Pancreas (tissue), 10 donors: Measurements from ENCODE around the gene STK24. TPM values are rescaled to one million over a fixed set of nuclear protein-coding genes. Genes with fewer than 3 reads are reported as not detected.

Experiments used
- ATAC-seq, 4 donors: fragments of 200-7000 bp; cut with Tn5 transposase; one replicate each; pipeline versions ENCODE4 v1.8.0 to v1.9.1; 2020; ENCODE audit warnings: mild to moderate bottlenecking in 4 of 4, moderate library complexity in 4 of 4
- DNase-seq, 6 donors: peaks; one replicate each; pipeline ENCODE4 v3.0.0-alpha.2; 2020
- FAIRE-seq: peaks from 2 replicates; lab custom pipeline; 2012; peaks lifted over from hg19 to GRCh38; lab: Jason Lieb, UNC
- H3K27ac ChIP-seq, 4 donors: fragments of 200-600 bp; sonication (generic); 1 replicate in 3 of 4; 2 replicates in 1 of 4; pipeline versions ENCODE4 v1.5.0 to v1.8.0; 2020
- H3K27me3 ChIP-seq, 4 donors: fragments of 200-600 bp; one replicate each; pipeline ENCODE4 v1.8.0; 2021
- H3K36me3 ChIP-seq, 3 donors: fragments of 200-600 bp; sonication (generic) in 1 of 3; one replicate each; pipeline versions ENCODE4 v1.5.0 to v1.8.0; 2020 to 2021
- H3K4me1 ChIP-seq, 3 donors: fragments of 200-600 bp; one replicate each; pipeline ENCODE4 v1.8.0; 2021
- H3K4me3 ChIP-seq, 4 donors: fragments of 200-600 bp; sonication (generic) in 2 of 4; one replicate each; pipeline versions ENCODE4 v1.5.0 to v1.8.0; 2020 to 2021
- H3K9me3 ChIP-seq, 4 donors: fragments of 200-600 bp; one replicate each; pipeline ENCODE4 v1.8.0; 2021
- WGBS, 2 donors: extraction: QIAGEN DNeasy Blood & Tissue Kit; methylation state at CpG; one replicate each; pipeline ENCODE4 v1.1.7; 2013; 5-methylcytosine and 5-hydroxymethylcytosine counted together
- intact Hi-C, 3 donors: fragments of 100-400 bp; cut with DNase I; formaldehyde crosslinking; loops; one replicate each; pipeline versions ENCODE4 v1.11.1 to v1.14.2; 2022
- polyA plus RNA-seq, 2 donors: library from polyadenylated mRNA; stranded (reverse); fragments of 200-250 nt; gene quantifications; one replicate each; pipeline ENCODE4 v1.2.3, GENCODE V29; 2013
- total RNA-seq, 6 donors: library from RNA; stranded (reverse); fragmentation: NEBNext Ultra II Directional in 4 of 6; extraction: Animal tissue kit (Norgen Biotek cat#: 25700) in 4 of 6; gene quantifications; one replicate each; pipeline versions ENCODE4 v1.2.1 to v1.2.4, GENCODE V29; 2021 to 2023
- TF ChIP-seq, protein P1 (sequence below), 4 donors: fragments of 200-600 bp; sonication (generic) in 3 of 4; IDR thresholded peaks; one replicate each; pipeline versions ENCODE4 v1.5.0 to v1.8.0; 2021; ENCODE audit warnings: antibody characterized with exemption in 4 of 4
- donor health status: healthy with polysubstance abuse.
- donor health status: DM: no; HTN: no; CAD: no; lungs with moderate emphysema.
- donor health status: DM: no; HTN: no; CAD: no.
- donor health status: control.
- donor health status: control.
- donor health status: Bipolar disorder and iron deficiency.
- donor health status: DM: yes; HTN: yes; CAD: no.
- donor health status: DM: no; HTN: no; CAD: no.
- donor health status: DM: no; HTN: no; CAD: no.
- donor health status: DM: yes; HTN: yes; CAD: no.

Gene STK24
- total and polyA plus RNA-seq, 8 donors = 15.5 to 55.7 (median 37.4) TPM

DNA sequence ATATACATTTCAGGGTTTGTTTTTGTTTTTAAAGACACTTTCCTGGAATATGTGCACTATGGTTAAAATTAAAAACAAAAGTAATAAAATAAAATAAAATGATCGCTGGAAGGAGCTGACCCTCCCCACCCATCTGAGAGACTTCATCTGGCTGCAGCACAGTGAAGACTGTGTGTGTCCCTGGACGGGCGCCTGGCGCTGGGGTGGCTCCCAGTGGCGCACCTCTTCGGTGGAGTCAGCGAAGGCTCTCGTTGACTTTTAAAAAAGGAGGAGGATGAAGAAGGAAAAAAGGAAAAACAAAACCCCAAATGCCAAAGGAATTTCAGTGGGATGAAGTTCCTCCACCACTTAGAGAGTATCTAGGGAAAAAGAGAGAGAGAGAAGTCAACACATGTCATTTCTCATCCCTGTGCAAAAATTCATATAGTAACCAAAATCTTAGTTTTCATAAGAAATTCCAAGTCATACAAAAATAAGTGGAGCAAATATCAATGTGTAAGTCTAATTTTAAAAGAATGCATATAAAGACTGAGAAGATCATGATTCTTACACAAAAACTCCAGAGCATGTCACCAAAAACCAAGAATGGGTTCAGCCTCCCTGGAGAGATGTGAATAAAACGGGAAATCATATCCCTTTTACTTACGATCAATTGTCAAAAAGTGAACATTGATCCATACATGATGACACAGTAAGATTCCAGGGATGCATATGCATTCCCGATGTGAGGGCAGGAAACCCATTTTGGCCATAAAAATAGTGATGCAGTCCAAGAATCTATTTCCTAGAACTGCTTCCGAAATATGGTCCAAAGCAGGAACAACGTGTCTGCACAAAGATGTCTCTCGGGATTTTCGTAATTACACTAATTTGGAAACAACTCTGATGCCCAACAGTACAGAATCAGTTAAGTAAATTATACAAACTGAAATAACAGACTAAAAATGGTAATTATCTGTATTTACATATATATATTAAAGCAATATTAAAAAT, 123.8 kb downstream of the STK24 start:
- 84 to 92% methylated on average over 15 of the region's 15 CpGs for WGBS, 2 donors
- intact Hi-C loops = no loop called here
- Histone ChIP-seq H3K36me3 (peaks cover 0 to 13% (median 3%) of the 10 kb centered on the region in 3 donors), H3K4me3 (no peak overlapping the region), H3K9me3 (no peaks in the 10 kb centered on the region), H3K4me1 (no peaks in the 10 kb centered on the region), H3K27me3 (no peaks in the 10 kb centered on the region), H3K27ac (no peak overlapping the region)
- ATAC-seq = no peak
- no peak for FAIRE-seq
- TF ChIP-seq, protein P1, sequence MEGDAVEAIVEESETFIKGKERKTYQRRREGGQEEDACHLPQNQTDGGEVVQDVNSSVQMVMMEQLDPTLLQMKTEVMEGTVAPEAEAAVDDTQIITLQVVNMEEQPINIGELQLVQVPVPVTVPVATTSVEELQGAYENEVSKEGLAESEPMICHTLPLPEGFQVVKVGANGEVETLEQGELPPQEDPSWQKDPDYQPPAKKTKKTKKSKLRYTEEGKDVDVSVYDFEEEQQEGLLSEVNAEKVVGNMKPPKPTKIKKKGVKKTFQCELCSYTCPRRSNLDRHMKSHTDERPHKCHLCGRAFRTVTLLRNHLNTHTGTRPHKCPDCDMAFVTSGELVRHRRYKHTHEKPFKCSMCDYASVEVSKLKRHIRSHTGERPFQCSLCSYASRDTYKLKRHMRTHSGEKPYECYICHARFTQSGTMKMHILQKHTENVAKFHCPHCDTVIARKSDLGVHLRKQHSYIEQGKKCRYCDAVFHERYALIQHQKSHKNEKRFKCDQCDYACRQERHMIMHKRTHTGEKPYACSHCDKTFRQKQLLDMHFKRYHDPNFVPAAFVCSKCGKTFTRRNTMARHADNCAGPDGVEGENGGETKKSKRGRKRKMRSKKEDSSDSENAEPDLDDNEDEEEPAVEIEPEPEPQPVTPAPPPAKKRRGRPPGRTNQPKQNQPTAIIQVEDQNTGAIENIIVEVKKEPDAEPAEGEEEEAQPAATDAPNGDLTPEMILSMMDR (IDR thresholded peaks at IDR 0.05) = no peak
- peak in 1 of 6 donors; percentile 49 for DNase-seq

DNA sequence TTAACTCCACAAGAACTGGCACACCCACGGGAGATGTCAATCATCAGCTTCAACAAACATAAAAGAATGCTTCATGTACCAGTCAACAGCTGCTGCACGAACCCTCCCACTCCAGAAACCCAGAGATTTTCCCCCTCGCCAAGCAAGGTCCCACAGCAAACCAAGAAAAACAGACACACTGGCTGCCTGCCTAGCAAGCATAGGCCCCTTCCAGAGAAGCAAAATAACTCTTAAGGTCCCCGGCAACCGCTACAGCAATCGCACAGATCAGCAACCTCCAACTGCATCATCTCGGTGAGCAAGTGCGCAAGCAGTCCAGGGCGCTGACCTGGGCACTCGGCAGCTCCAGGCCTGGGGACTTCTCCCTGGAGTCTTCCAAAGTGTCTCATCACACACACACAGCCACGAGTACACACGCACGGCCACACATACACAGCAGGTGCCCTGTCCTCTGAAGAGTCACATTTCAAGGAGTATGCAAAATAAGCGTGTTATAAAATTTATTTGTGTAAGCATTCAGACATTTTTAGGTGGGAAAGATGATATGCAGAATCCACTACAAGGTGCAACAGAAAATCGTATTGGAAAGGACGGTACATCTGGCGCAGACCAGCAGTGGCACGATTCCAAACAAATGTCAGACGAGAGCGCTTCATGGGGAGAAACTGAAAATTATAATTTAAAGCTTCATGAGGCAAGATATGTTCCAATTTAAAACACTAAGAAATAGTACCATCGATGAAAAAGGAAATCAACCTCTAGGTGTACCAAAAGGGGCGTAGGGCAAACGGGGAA, 125.0 kb downstream of the STK24 start:
- H3K27ac ChIP-seq = peak overlapping the region in 1 of 4 donors; percentile 10
- H3K36me3 ChIP-seq = peaks cover 0 to 18% (median 3%) of the 10 kb centered on the region in 3 donors
- 75% methylated on average over 23 of the region's 23 CpGs for WGBS, 2 donors
- no peaks in the 10 kb centered on the region for H3K9me3 ChIP-seq
- intact Hi-C loops = no loop called here
- TF ChIP-seq, protein P1 (IDR thresholded peaks at IDR 0.05) = no peak
- FAIRE-seq (no peak), ATAC-seq (peak in 3 of 4 donors; percentile 10 to 50 (median 44)), DNase-seq (peak in 1 of 6 donors; percentile 52)
- H3K4me3 ChIP-seq = no peak overlapping the region
- H3K27me3 ChIP-seq = no peaks in the 10 kb centered on the region
- no peaks in the 10 kb centered on the region for H3K4me1 ChIP-seq

DNA sequence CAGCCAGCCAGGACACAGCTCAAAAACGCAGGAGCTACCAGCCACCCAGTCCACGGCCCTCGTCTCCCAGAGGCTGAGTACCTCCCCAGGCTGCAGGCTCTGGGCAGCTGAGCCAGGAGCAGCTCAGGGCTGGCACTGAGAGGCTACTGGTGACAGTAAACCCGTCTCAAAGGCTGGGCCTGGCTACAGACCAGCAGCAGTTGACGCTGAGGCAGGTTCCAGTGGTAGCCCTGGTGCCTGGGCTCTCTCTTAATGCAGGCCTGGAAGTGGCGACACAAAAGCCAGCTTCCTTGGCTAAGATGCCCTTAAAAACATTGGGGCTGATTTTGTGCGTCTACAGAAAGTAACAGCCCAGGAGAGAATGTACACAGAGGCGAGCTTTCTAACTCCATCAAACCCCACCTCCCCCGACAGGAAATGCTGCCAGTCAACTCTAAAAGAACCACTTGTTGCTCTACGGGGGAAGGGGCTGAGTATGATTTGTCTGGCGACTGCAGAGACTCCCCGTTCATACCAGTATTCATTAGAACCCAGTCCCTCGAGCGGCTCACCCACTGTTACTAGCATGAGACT, 126.3 kb downstream of the STK24 start:
- Histone ChIP-seq H3K27me3 (no peaks in the 10 kb centered on the region), H3K4me3 (no peak overlapping the region), H3K4me1 (no peaks in the 10 kb centered on the region), H3K27ac (peak overlapping the region in 1 of 4 donors; percentile 39), H3K9me3 (no peaks in the 10 kb centered on the region), H3K36me3 (peaks cover 3 to 26% (median 3%) of the 10 kb centered on the region in 3 donors)
- DNase-seq (peak in 1 of 6 donors; percentile 52), ATAC-seq (peak in 2 of 4 donors; percentile 12 to 21), FAIRE-seq (no peak)
- 81% methylated on average over 14 of the region's 14 CpGs for WGBS, 2 donors
- TF ChIP-seq, protein P1 (IDR thresholded peaks at IDR 0.05) = no peak
- intact Hi-C loops = no loop called here

DNA sequence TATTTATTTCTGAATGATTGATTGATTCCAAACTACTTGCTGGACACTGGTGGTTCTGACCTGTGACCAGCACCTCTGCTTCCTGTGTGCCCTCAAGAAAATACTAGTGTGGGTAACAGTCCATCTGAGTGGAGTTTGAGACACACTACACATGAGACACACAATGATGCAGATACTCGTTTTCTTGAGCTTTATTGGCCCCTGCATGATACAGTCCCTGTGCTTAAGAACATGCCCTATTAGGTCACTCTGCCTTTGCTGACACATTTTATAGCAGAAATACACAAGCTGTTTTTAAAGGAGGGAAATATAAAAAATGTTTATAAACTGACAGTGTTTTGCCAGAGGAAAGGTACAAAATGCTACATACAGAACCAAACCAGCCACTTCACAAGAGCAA, 126.9 kb downstream of the STK24 start:
- Histone ChIP-seq H3K27ac (no peak overlapping the region), H3K4me1 (no peaks in the 10 kb centered on the region), H3K4me3 (no peak overlapping the region), H3K27me3 (no peaks in the 10 kb centered on the region), H3K36me3 (peaks cover 3 to 26% (median 3%) of the 10 kb centered on the region in 3 donors), H3K9me3 (no peaks in the 10 kb centered on the region)
- intact Hi-C loops = no loop called here
- DNase-seq (no peak), FAIRE-seq (no peak), ATAC-seq (no peak)
- TF ChIP-seq, protein P1 (IDR thresholded peaks at IDR 0.05) = no peak
- WGBS, 2 donors = 48 to 49% methylated on average over 1 of the region's 1 CpG
